Measurements from ENCODE around the gene BABAM2.

BABAM2 gene

GRCh38 chr2:28233164-28233676 lies 342.7 kb downstream of the BABAM2 start:
- no peaks in the 10 kb centered on the region for H3K79me2 ChIP-seq (ENCODE audit: low read length)
- H3K4me1 ChIP-seq (ENCODE audit: low read length) = no peaks in the 10 kb centered on the region
- H3K9ac ChIP-seq (ENCODE audit: low read length) = no peak overlapping the region
- no peaks in the 10 kb centered on the region for H3K27me3 ChIP-seq (replicated peaks; ENCODE audit: insufficient read depth, low read length)
- no peak overlapping the region for H3K4me3 ChIP-seq (ENCODE audit: low read length)
- TF ChIP-seq EZH2phosphoT487 (IDR thresholded peaks at IDR 0.05; ENCODE audit: low read length) (no peak), EZH2 (optimal IDR thresholded peaks at IDR 0.05; ENCODE audit: low read depth, low read length) (no peak), CTCF (IDR thresholded peaks at IDR 0.05; ENCODE audit: low read length) (no peak)
- H3F3A ChIP-seq (ENCODE audit: insufficient read depth, low read length) = no peaks in the 10 kb centered on the region
- no peaks in the 10 kb centered on the region for H4K20me1 ChIP-seq (ENCODE audit: insufficient read depth, low read length)
- no peaks in the 10 kb centered on the region for H3K9me2 ChIP-seq (replicated peaks; ENCODE audit: insufficient read depth, low read length)
- no peak overlapping the region for H3K4me2 ChIP-seq (ENCODE audit: low read depth, low read length)
- H3K27ac ChIP-seq (ENCODE audit: low read length) = no peak overlapping the region
- DNase-seq = no peak
- H2AFZ ChIP-seq (ENCODE audit: low read length) = no peak overlapping the region
- no peaks in the 10 kb centered on the region for H3K36me3 ChIP-seq (replicated peaks; ENCODE audit: insufficient read depth, low read length)
- no peaks in the 10 kb centered on the region for H3K9me3 ChIP-seq (replicated peaks; ENCODE audit: insufficient read depth, low read length)

- Histone ChIP-seq H3K27me3 (replicated peaks; ENCODE audit: insufficient read depth, low read length) (no peaks in the 10 kb centered on the region), H3K4me1 (ENCODE audit: low read length) (no peaks in the 10 kb centered on the region), H3K4me3 (ENCODE audit: low read length) (no peak overlapping the region), H3K9me3 (replicated peaks; ENCODE audit: insufficient read depth, low read length) (no peaks in the 10 kb centered on the region), H3F3A (ENCODE audit: insufficient read depth, low read length) (no peaks in the 10 kb centered on the region), H3K9me2 (replicated peaks; ENCODE audit: insufficient read depth, low read length) (no peaks in the 10 kb centered on the region), H4K20me1 (ENCODE audit: insufficient read depth, low read length) (no peaks in the 10 kb centered on the region), H3K9ac (ENCODE audit: low read length) (no peak overlapping the region), H2AFZ (ENCODE audit: low read length) (no peak overlapping the region), H3K27ac (ENCODE audit: low read length) (no peak overlapping the region), H3K36me3 (replicated peaks; ENCODE audit: insufficient read depth, low read length) (no peaks in the 10 kb centered on the region), H3K79me2 (ENCODE audit: low read length) (no peaks in the 10 kb centered on the region), H3K4me2 (ENCODE audit: low read depth, low read length) (no peak overlapping the region)
- DNase-seq = no peak
- no peak for TF ChIP-seq EZH2 (optimal IDR thresholded peaks at IDR 0.05; ENCODE audit: low read depth, low read length)
- no peak for TF ChIP-seq EZH2phosphoT487 (IDR thresholded peaks at IDR 0.05; ENCODE audit: low read length)
Observed at GRCh38 chr2:28234807-28235206, 344.3 kb downstream of the BABAM2 start.

GRCh38 chr2:28239207-28239606 lies 348.7 kb downstream of the BABAM2 start:
- TF ChIP-seq CTCF (IDR thresholded peaks at IDR 0.05; ENCODE audit: low read length) (no peak), EZH2phosphoT487 (IDR thresholded peaks at IDR 0.05; ENCODE audit: low read length) (no peak), EZH2 (optimal IDR thresholded peaks at IDR 0.05; ENCODE audit: low read depth, low read length) (no peak)
- H3K36me3 ChIP-seq (replicated peaks; ENCODE audit: insufficient read depth, low read length) = no peaks in the 10 kb centered on the region
- DNase-seq = no peak
- no peaks in the 10 kb centered on the region for H4K20me1 ChIP-seq (ENCODE audit: insufficient read depth, low read length)
- H3K9ac ChIP-seq (ENCODE audit: low read length) = no peak overlapping the region
- H2AFZ ChIP-seq (ENCODE audit: low read length) = no peak overlapping the region
- no peak overlapping the region for H3K4me2 ChIP-seq (ENCODE audit: low read depth, low read length)
- H3K9me3 ChIP-seq (replicated peaks; ENCODE audit: insufficient read depth, low read length) = no peaks in the 10 kb centered on the region
- no peaks in the 10 kb centered on the region for H3K79me2 ChIP-seq (ENCODE audit: low read length)
- no peaks in the 10 kb centered on the region for H3F3A ChIP-seq (ENCODE audit: insufficient read depth, low read length)
- H3K27me3 ChIP-seq (replicated peaks; ENCODE audit: insufficient read depth, low read length) = no peaks in the 10 kb centered on the region
- H3K9me2 ChIP-seq (replicated peaks; ENCODE audit: insufficient read depth, low read length) = no peaks in the 10 kb centered on the region
- no peak overlapping the region for H3K4me3 ChIP-seq (ENCODE audit: low read length)
- H3K27ac ChIP-seq (ENCODE audit: low read length) = no peak overlapping the region
- no peaks in the 10 kb centered on the region for H3K4me1 ChIP-seq (ENCODE audit: low read length)

- no peak overlapping the region for H3K4me2 ChIP-seq (ENCODE audit: low read depth, low read length)
- H3K9ac ChIP-seq (ENCODE audit: low read length) = no peak overlapping the region
- no peaks in the 10 kb centered on the region for H3K9me2 ChIP-seq (replicated peaks; ENCODE audit: insufficient read depth, low read length)
- H3K9me3 ChIP-seq (replicated peaks; ENCODE audit: insufficient read depth, low read length) = no peaks in the 10 kb centered on the region
- H3F3A ChIP-seq (ENCODE audit: insufficient read depth, low read length) = no peaks in the 10 kb centered on the region
- no peak for DNase-seq
- H3K79me2 ChIP-seq (ENCODE audit: low read length) = no peaks in the 10 kb centered on the region
- no peaks in the 10 kb centered on the region for H3K27me3 ChIP-seq (replicated peaks; ENCODE audit: insufficient read depth, low read length)
- H3K27ac ChIP-seq (ENCODE audit: low read length) = no peak overlapping the region
- no peaks in the 10 kb centered on the region for H3K36me3 ChIP-seq (replicated peaks; ENCODE audit: insufficient read depth, low read length)
- H4K20me1 ChIP-seq (ENCODE audit: insufficient read depth, low read length) = no peaks in the 10 kb centered on the region
- no peak overlapping the region for H2AFZ ChIP-seq (ENCODE audit: low read length)
- no peak overlapping the region for H3K4me3 ChIP-seq (ENCODE audit: low read length)
- TF ChIP-seq EZH2phosphoT487 (IDR thresholded peaks at IDR 0.05; ENCODE audit: low read length) = no peak
- TF ChIP-seq CTCF (IDR thresholded peaks at IDR 0.05; ENCODE audit: low read length) = no peak
- no peak for TF ChIP-seq EZH2 (optimal IDR thresholded peaks at IDR 0.05; ENCODE audit: low read depth, low read length)
- no peaks in the 10 kb centered on the region for H3K4me1 ChIP-seq (ENCODE audit: low read length)
Observed at GRCh38 chr2:28240937-28241336, 350.4 kb downstream of the BABAM2 start.
